NCI-H526 treated with DMSO at 0.1 percent for 48 hours (cell line): ENCODE results near the gene RBMS1.
"Not testable (repeated sequence)": the region's sequence is repeated elsewhere in the genome, so short reads cannot be mapped to it uniquely, and the experiment has no call there.

Source experiments
- DNase-seq: peaks from one replicate; lab custom pipeline; 2025; lab: John Stamatoyannopoulos, UW

RBMS1 gene

GRCh38 chr2:160469621-160470204, 23.9 kb downstream of the RBMS1 start:
- DNase-seq = no peak

GRCh38 chr2:160469164-160469563, 24.4 kb downstream of the RBMS1 start:
- no peak for DNase-seq

GRCh38 chr2:160467086-160467485, 26.5 kb downstream of the RBMS1 start:
- no peak for DNase-seq

- no peak for DNase-seq
These were observed 28.2 kb downstream of the RBMS1 start for GRCh38 chr2:160465406-160465805.

GRCh38 chr2:160465002-160465401, 28.6 kb downstream of the RBMS1 start:
- DNase-seq = no peak

- no peak for DNase-seq
These were observed 29.6 kb downstream of the RBMS1 start for GRCh38 chr2:160464017-160464416.

- no peak for DNase-seq
These were observed 30.4 kb downstream of the RBMS1 start for GRCh38 chr2:160463245-160463644.

GRCh38 chr2:160460333-160460731, 33.3 kb downstream of the RBMS1 start:
- DNase-seq = no peak

GRCh38 chr2:160459538-160460332, 33.9 kb downstream of the RBMS1 start:
- no peak for DNase-seq

GRCh38 chr2:160458718-160459453, 34.7 kb downstream of the RBMS1 start:
- no peak for DNase-seq

- DNase-seq = no peak
These were observed 36.0 kb downstream of the RBMS1 start for GRCh38 chr2:160457588-160457987.

- no peak for DNase-seq
These were observed 39.4 kb downstream of the RBMS1 start for GRCh38 chr2:160454070-160454797.

GRCh38 chr2:160453111-160453820, 40.3 kb downstream of the RBMS1 start:
- DNase-seq = no peak

GRCh38 chr2:160450486-160450885, 43.1 kb downstream of the RBMS1 start:
- DNase-seq = no peak

GRCh38 chr2:160448821-160449220, 44.8 kb downstream of the RBMS1 start:
- not testable (repeated sequence) for DNase-seq

GRCh38 chr2:160445673-160446072, 47.9 kb downstream of the RBMS1 start:
- DNase-seq = no peak

- DNase-seq = no peak
These were observed 51.0 kb downstream of the RBMS1 start for GRCh38 chr2:160442603-160443002.

GRCh38 chr2:160440888-160441287, 52.7 kb downstream of the RBMS1 start:
- no peak for DNase-seq

GRCh38 chr2:160439038-160439437, 54.6 kb downstream of the RBMS1 start:
- DNase-seq = not testable (repeated sequence)

GRCh38 chr2:160437273-160437672, 56.3 kb downstream of the RBMS1 start:
- DNase-seq = no peak

- no peak for DNase-seq
These were observed 59.2 kb downstream of the RBMS1 start for GRCh38 chr2:160434254-160434948.
